ENCODE measurements around the gene CDA.

CDA gene

DNA sequence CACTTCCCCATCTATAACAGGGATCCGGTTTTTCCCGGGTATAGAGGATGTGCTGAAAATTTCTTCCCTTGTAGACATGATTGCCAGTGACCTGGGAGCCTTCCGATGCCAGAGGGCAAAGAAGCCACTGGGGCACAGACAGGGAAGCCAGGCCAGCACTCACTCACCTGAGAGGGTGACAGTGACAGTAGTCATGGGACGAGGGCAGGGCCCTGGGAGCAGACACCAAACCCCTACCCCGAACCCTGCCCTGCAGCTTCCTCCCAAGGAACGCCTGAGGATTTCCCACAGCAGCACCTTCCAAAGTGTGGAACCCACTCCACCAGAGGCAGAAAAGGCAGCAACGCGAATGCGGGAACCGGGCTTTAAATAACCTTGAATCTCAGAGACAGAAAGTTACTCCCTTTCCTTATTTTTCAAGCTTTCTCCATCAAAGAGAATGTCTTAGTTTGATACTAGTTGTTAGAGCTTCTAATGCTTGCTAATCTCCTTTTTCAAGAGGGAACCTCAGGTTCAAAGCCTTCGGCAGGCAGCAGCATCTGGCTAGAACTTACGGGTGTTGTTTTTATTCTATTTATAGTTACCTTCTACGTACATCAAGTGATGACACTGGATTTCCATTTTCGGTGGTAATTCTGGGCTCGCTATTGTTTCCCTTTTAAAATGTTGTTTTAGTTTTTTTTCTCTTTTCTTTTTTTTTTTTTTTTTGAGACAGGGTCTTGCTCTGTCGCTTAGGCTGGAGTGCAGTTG, 69.4 kb downstream of the CDA start:
- no peak for DNase-seq

DNA sequence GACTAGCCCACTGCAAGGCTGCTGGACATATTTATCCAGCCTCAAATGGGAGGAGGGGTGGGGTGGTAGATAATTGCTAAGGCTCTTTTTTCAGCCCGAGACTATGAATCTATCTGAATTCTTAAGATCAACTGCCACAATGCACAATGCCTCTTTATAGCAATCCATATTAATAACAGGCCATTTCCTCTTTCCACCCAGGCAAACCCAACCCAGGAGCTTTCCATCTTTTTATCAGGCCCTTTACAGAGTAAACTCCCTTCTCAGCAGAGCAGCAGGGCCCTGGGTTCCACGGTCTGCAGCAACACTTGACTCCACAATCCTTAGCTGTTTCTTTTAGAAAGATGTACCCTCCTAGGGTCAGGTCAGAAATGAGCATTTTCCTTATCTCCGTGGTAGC, 71.5 kb downstream of the CDA start:
- DNase-seq = no peak

DNA sequence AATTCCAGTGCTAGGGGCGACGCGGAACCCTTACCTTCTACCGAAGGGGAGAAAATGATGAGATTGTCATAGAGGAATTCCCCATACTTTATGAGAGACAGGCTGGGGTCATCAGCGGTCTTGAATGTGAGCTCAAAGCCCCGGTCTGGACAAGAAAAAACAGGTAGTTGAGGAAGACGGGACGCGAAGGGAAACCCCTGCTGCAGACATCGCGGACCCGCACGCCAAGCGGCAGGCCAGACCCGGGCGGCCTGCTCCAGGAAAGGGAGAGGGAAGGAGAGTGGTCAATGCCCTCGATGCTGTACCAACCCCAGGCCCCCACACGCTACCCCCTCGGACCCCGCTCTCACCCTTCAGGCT, 71.9 kb downstream of the CDA start:
- DNase-seq = peak; percentile 22

DNA sequence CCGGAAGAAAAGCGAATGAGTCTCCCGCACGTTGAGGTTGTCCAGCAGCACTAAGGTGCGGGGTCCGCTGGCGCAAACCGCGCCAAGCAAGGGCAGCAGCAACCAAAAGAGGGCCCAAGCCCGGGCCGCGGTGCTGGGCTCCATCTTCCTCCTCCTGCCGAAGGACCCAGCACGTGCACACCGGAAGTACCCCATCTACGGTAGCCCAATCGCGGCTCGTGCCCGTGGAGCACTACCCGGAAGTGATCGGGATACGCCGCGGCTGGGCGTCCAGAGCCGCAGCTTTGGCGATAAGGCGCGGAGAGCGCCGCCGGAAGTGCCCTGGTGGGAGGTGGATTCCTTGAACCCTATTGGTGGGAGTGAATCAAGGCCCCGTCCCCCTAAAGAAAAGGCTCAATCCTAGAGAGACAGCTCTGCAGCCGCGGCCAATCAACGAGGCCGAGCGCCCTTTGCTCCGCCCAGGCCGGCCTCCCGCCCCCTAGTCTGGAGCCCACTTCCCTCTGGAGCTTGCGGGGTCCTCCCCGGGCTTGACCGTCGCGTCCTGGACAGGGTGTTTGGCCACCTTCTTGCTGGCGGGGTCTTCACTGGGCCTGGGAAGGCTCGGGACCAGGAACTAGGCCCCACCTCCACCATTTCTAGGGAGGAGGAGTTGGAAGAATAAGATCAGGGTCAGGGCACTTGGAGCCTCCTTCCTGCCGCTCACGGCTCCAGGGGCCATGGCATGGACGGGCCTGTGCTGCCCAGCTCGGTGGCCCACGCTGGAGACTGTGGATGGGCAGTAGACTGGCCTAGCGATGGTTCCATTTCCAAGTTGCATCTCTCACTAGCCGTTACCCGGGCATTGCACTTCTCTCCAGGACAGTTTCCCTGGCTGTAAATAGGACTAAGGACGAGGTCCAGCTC, 72.6 kb downstream of the CDA start, which contains the start of gene DDOST:
TSS of gene DDOST (minus strand) at position 163 of the 903 bp plus-strand sequence. CDS start at position 144, 19 bp downstream.
- peak; percentile 98 for DNase-seq

DNA sequence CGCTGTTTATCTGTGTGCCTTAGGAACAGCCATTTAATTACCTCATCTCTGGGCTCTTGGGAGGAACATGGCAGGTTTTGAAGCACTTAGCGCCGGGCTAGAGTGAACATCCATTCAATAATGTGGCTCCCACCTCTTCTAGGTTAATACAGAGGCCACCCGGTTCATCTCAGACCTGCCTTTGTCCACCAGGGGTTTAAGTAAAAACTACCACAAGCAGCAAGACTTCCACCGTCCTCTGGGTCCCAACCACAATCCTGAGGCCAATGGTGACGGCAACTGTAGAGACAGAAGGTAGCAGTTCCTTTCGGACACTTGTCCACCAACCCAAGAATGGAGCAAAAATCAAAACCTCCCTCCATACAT, 73.2 kb downstream of the CDA start:
- no peak for DNase-seq

DNA sequence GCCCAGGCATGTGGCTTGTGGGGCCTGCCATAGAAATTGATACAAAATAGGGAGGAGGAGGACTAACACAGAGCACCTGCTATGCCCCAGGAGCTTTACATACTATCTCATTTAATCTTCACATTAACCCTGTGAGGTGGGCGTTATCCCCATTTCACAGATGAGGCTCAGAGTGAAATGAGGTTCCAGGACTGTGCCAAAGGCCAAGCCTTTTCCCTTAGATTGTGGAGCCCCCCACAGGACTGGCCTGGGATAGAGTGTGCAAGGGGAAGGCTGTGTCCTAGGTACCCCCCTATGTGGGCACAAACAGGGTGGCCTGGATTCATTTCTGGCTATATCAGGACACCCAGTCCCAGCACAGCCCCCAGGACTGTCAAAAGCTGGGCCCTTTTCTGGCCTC, 74.5 kb downstream of the CDA start:
- DNase-seq = no peak

DNA sequence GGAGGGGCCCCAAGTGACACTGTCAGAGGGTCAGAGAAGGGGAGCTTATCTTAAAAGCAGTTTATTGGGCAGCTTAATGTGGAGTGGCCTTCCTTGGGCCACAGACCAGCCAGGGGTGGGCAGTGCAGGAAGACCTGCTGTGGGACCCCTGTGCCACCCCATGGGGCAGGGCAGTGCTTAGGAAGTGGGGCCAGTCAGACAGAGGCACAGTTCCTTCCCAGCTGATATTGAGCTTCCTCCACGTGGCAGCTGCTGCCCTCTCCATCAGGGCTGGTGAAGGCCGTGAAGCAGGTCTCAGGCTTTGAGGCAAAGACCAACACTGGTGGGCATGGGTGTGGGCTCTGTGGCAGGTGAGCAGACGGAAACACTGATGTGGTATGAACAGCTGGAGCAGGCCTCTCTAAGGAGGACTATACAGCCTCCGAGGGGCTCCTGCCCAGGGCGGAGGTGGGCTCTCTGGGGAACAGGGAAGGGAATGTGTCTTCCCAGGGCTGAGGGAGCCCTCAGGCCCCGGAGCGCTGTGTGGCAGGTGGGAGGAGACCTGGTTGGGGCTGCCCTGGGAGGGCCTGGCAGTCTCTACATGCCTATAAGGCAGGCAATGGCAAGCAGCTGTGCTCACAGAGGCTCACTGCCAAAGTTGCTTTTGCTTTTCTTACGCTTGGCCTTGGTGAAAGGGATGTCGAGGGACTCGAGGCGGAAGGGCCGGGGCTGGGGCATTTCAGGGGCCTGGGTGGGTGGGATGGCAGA, 75.2 kb downstream of the CDA start:
- DNase-seq = no peak

DNA sequence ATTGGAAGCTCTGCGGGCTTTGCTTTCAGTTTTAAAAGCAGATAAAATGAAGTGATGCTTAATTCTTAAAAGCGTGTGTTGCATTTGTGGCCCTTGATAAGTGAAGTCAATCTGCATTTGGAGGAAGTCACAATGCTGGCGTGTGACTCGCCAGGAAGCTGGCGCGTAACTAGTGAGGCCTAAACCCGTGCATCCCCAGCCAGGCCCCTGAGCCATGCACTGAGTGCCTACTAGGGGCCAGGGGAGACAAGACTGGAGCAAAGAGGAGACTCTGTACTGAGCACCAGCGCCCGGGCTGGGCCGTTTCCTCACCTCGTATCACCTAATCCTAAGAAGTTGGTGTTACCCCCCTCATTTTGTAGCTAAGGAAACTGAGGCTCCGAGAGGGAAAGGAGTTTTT, 76.8 kb downstream of the CDA start:
- DNase-seq = no peak

DNA sequence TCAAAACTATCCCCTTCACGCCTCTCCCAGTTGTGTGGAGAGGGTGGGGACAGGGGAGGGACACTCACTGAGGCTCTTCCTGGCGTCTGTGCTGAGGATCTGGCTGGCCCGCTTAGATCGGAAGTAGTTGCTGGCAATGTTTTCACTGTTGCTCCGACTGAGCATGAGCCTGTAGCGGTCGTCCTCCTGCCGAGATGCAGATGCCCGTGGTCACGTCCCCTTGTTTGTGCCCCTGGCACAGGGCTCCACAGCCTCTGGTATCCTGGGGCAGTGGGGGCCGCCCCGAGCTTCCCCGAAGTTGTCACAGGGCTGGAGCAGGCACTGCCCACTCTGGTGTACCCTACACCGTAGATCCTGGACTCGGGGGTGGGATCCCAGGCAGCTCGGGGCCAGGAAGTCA, 77.2 kb downstream of the CDA start:
- DNase-seq = no peak

DNA sequence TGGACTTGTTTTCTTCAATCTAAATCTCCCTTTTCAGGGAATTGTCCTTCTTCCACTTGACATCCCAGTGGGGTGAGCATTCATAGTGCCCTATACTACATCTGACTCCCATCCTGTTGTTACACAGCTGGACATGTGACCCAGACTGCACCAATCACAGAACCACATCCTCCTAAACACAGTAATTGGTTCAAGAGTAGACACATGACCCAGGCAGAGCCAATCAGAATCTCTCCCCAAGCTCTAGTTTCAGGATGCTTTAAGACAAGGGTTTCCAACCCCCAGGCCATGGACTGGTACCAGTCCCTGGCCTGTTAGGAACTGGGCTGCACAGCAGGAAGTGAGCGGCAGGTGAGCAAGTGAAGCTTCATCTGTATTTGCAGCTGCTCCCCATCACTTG, 77.9 kb downstream of the CDA start:
- DNase-seq = peak; percentile 24
